ENCODE results near the gene ACTN2. TPM values are rescaled to one million over a fixed set of nuclear protein-coding genes. Genes with fewer than 3 reads are reported as not detected.

ACTN2 gene
- total and polyA plus RNA-seq, 2 donors (not counting 3 experiments of a cell fraction or from before 2014, with no cell fraction given), result 0.22 to 0.55 TPM

DNA sequence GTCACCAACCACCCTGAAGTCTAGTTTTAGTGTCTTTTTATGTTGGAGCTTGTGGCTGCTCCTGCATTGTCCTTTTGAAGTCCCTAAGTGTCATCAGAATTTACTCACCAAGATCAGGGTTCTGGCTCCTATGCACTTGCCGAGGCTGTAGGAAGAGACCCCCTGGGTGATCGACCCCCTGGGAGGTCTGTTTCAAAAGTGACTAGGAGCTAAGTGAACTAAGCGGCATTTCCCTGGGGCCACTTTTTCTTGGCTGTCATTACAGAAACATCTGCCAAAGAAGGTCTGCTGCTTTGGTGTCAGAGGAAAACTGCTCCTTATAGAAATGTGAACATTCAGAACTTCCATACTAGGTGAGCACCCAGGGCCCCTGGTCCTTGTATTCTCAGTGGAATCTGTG lies 39.4 kb downstream of the ACTN2 start:
- Histone ChIP-seq H3K4me3 (replicated peaks in 1 of 3; ENCODE audit: insufficient read depth in 1 of 3, low read depth in 1 of 3, low read length in 3 of 3) (no peak overlapping the region), H3K36me3 (ENCODE audit: control insufficient read depth in 2 of 2, extremely low read depth in 1 of 2, insufficient read depth in 2 of 2, low read length in 2 of 2) (no peaks in the 10 kb centered on the region), H3K9ac (replicated peaks; ENCODE audit: extremely low read depth, insufficient read depth, low read length) (no peak overlapping the region), H3K4me2 (ENCODE audit: insufficient read depth, low read length) (no peak overlapping the region), H3K27ac (ENCODE audit: insufficient read depth, low read depth, low read length) (no peak overlapping the region), H4K20me1 (replicated peaks; ENCODE audit: control insufficient read depth, extremely low read depth, insufficient read depth, low read length) (no peaks in the 10 kb centered on the region), H3K9me1 (replicated peaks; ENCODE audit: control insufficient read depth, extremely low read depth, insufficient read depth, low read length) (no peaks in the 10 kb centered on the region), H3K79me2 (ENCODE audit: control insufficient read depth, insufficient read depth, low read length) (no peaks in the 10 kb centered on the region), H2AFZ (ENCODE audit: low read depth, low read length) (no peak overlapping the region), H3K27me3 (ENCODE audit: control insufficient read depth in 2 of 2, insufficient read depth in 2 of 2, low read length in 2 of 2) (no peaks in the 10 kb centered on the region), H3K4me1 (ENCODE audit: control insufficient read depth, extremely low read depth, insufficient read depth, low read length) (no peaks in the 10 kb centered on the region), H3K9me3 (replicated peaks; ENCODE audit: control insufficient read depth, insufficient read depth, low read length) (no peaks in the 10 kb centered on the region)
- ChIA-PET CTCF (interaction anchor here (2.9 kb wide), 1 partner anchor 34 kb away, joined by 9 read pairs; no protein-coding TSS in a partner anchor), POLR2A (no interaction called here)
- dilution Hi-C loops (cut with MboI; ENCODE audit: extremely low pct_ligation_motif_present, low sequenced_read_pairs), result no loop called here
- BruUV-seq (replicated peaks), result no TSS peak
- no peak for FAIRE-seq
- TF ChIP-seq EZH2 (IDR thresholded peaks at IDR 0.05; ENCODE audit: borderline replicate concordance, low read depth, low read length, severe bottlenecking) (no peak), GATA2 (IDR thresholded peaks at IDR 0.05; ENCODE audit: insufficient read depth, insufficient read length, low read depth, low read length) (no peak), JUN (IDR thresholded peaks at IDR 0.05; ENCODE audit: borderline replicate concordance, insufficient read depth, insufficient read length, low read depth) (no peak), POLR2A (IDR thresholded peaks at IDR 0.05; ENCODE audit: low read depth, low read length) (no peak), MYC (IDR thresholded peaks at IDR 0.05; ENCODE audit: low read depth, low read length) (no peak), POLR2AphosphoS5 (IDR thresholded peaks at IDR 0.05; ENCODE audit: insufficient read depth, low read depth, low read length) (no peak)
- TF ChIP-seq, protein P1, sequence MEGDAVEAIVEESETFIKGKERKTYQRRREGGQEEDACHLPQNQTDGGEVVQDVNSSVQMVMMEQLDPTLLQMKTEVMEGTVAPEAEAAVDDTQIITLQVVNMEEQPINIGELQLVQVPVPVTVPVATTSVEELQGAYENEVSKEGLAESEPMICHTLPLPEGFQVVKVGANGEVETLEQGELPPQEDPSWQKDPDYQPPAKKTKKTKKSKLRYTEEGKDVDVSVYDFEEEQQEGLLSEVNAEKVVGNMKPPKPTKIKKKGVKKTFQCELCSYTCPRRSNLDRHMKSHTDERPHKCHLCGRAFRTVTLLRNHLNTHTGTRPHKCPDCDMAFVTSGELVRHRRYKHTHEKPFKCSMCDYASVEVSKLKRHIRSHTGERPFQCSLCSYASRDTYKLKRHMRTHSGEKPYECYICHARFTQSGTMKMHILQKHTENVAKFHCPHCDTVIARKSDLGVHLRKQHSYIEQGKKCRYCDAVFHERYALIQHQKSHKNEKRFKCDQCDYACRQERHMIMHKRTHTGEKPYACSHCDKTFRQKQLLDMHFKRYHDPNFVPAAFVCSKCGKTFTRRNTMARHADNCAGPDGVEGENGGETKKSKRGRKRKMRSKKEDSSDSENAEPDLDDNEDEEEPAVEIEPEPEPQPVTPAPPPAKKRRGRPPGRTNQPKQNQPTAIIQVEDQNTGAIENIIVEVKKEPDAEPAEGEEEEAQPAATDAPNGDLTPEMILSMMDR (IDR thresholded peaks at IDR 0.05; ENCODE audit: extremely low read depth in 1 of 2, insufficient read depth in 1 of 2, low read depth in 1 of 2, low read length in 2 of 2), result no peak
- no peak for DNase-seq (ENCODE audit: low read depth, low spot score)
- intact Hi-C loops (cut with micrococcal nuclease), result no loop called here

Data from endothelial cell of umbilical vein (primary cell).